ENCODE measurements around the gene DBF4.
"Not testable (repeated sequence)": the region's sequence is repeated elsewhere in the genome, so short reads cannot be mapped to it uniquely, and the experiment has no call there.

The DBF4 gene

GRCh38 chr7:87885018-87885417 is 8.7 kb downstream of the DBF4 start:
- no peak for FAIRE-seq

- FAIRE-seq: peak; percentile 96
These were observed 10.6 kb downstream of the DBF4 start for GRCh38 chr7:87886875-87887274.

GRCh38 chr7:87895363-87895762 is 19.1 kb downstream of the DBF4 start:
- FAIRE-seq: no peak

- FAIRE-seq: no peak
These were observed 23.0 kb downstream of the DBF4 start for GRCh38 chr7:87899255-87899654.

- peak; percentile 33 for FAIRE-seq
These were observed 31.0 kb downstream of the DBF4 start for GRCh38 chr7:87907136-87907906.

- FAIRE-seq: not testable (repeated sequence)
These were observed 32.5 kb downstream of the DBF4 start for GRCh38 chr7:87908814-87909213.

GRCh38 chr7:87912121-87912520 is 35.8 kb downstream of the DBF4 start:
- FAIRE-seq: no peak

- no peak for FAIRE-seq
These were observed 42.4 kb downstream of the DBF4 start for GRCh38 chr7:87918740-87919139.

- FAIRE-seq: no peak
These were observed 43.6 kb downstream of the DBF4 start for GRCh38 chr7:87919875-87920274.

- FAIRE-seq: no peak
These were observed 44.3 kb downstream of the DBF4 start for GRCh38 chr7:87920578-87920977.

GRCh38 chr7:87922759-87923395 is 46.6 kb downstream of the DBF4 start:
- not testable (repeated sequence) for FAIRE-seq

- FAIRE-seq: no peak
These were observed 50.5 kb downstream of the DBF4 start for GRCh38 chr7:87926581-87927461.

GRCh38 chr7:87933605-87933952 is 57.3 kb downstream of the DBF4 start:
- FAIRE-seq: no peak

- no peak for FAIRE-seq
These were observed 57.8 kb downstream of the DBF4 start, which contains the start of gene ADAM22 for GRCh38 chr7:87933953-87934698. TSS of gene ADAM22 (plus strand) at chr7:87934251. CDS start at chr7:87934466, 215 bp downstream.

GRCh38 chr7:87934699-87935383 is 58.5 kb downstream of the DBF4 start:
- no peak for FAIRE-seq

- FAIRE-seq: no peak
These were observed 59.1 kb downstream of the DBF4 start for GRCh38 chr7:87935384-87935706.

GRCh38 chr7:87941138-87941537 is 64.8 kb downstream of the DBF4 start:
- FAIRE-seq: no peak

- no peak for FAIRE-seq
These were observed 68.3 kb downstream of the DBF4 start for GRCh38 chr7:87944547-87944946.

- not testable (repeated sequence) for FAIRE-seq
These were observed 69.6 kb downstream of the DBF4 start for GRCh38 chr7:87945926-87946325.

- FAIRE-seq: no peak
These were observed 72.1 kb downstream of the DBF4 start for GRCh38 chr7:87948371-87948770.
